Measurements from ENCODE around the gene RPS19BP1.

Gene RPS19BP1

GRCh38 chr22:39558950-39559349, 26.4 kb upstream of the RPS19BP1 start:
- DNase-seq = no peak

GRCh38 chr22:39558254-39558727, 25.7 kb upstream of the RPS19BP1 start:
- no peak for DNase-seq

DNA sequence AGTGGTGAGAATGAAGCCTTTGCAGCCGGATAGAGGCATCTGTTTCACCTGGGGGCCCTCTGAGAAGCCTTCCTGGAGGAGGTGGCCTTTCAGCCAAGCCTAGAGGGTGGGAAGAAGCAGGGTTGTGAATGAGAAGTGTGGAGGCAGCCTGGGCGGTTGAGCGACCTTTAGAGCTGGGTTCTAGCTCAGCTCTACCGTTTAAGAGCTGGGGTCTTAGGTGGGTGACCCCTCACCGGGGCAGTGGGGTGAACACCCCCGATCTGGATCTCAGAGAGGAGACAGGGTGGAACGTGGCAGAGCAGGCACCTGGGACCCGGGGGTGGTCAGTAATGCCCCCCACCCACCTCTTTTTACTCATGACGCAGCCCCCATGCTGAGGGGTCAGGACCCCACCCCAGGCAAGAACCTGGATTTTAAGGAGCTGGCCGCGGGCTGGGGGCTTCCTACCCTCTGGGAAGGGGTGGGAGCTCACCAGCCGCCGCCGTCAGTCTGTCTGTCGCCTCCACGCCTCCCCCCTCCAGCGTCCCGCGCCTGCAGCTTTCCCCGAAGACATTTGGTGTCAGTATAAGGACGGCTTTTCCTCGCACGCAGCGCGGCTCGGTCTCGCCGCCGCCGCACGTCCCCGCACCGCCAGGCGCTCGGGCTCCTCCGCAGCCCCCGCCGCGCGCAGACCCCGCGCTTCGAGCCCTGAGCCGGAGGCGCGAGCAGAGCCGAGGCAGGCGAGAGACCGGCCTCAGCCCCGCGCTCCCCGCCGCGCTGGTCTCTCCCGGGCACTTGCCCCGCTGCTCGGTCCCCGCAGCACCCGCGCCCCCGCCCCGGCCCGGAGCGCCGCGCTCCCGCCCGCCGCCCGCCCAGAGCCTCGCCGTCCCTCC, 24.7 kb upstream of the RPS19BP1 start:
- DNase-seq = peak; percentile 65

DNA sequence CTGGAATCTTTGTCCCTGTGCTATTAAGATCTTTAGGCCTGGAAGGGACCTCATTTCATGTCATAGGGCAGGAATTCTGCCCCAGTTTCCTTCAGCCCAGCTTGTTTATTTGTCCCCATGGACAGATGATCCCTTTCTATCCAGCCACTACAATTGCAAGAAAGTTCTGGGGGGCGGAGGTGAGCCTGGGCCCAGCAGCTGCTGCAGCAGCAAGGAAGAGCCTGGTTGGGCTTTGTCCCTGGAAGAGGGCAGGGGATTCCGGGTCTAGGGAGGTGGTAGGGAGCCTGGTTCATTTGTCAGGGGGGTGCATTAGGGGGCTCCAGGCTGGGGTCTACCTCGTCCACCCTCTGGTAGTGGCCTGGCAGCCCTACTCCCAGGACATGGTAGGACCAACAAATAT, 21.6 kb upstream of the RPS19BP1 start:
- no peak for DNase-seq

DNA sequence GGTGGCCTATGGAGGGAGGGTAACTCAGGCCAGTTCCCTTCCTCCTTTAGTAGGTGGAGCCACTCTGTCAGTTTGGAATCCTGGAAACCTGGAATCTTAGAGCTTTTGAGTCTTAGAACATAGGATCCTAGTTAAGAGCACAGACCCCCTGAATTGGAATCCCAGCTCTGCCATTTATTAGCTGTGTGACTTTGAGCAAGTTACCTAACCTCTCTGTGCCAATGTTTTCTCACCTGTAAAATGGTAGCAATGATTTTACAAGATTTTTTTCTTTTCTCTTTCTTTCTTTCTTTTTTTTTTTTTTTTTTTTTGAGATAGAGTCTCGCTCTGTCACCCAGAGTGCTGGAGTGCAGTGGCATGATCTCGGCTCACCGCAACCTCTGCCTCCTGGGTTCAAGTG, 20.9 kb upstream of the RPS19BP1 start:
- no peak for DNase-seq

DNA sequence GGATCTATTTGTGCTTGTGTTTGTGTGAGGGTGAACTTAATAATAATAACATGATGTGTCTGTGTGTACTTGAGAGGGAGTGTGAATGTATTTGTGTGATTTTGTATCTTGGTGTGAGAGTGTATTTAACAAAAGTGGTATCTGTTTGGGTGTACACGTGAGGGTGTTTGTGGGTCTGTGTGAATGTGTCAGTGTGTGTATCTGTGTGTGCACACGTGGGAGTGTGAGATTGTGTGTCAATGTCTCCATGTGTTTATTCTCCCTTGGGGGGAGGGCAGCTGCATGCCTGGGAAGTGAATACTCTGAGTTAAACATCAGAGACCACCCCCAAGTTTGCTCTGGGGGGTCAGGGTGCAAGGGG, 15.0 kb upstream of the RPS19BP1 start:
- DNase-seq = no peak

DNA sequence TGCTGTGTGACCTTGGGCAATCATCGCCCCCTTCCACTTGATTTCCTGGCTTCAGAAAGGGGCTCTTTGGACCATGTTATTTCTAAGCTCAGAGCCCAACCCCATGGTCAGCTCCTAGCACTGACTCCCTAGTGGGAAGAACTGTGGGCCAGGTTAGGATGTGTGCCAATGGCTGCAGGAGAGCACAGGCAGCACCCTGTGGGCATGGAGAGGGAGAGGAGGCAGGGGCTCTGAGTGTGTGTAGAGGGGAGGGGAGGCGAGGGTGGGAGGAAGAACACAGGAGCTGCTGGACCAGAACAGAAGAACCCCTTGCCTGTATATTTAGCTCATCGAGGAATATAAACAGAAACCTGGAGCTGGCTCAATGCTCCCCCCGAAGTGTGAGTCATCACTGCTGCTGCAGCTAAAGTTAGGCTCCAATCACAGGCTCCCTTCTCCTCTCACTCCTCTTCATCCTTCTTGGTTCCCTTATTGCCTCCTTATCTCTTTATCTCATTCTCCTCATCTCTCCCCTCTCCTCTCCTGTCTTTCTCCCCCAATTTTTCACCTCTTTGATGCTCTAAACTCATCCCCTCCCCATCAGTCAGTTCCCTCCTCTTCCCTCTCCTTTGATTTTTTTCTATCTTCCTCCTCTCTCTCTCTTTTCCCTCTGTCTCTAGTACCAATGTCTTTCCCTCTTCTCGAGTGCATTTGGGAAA, 14.5 kb upstream of the RPS19BP1 start:
- no peak for DNase-seq

DNA sequence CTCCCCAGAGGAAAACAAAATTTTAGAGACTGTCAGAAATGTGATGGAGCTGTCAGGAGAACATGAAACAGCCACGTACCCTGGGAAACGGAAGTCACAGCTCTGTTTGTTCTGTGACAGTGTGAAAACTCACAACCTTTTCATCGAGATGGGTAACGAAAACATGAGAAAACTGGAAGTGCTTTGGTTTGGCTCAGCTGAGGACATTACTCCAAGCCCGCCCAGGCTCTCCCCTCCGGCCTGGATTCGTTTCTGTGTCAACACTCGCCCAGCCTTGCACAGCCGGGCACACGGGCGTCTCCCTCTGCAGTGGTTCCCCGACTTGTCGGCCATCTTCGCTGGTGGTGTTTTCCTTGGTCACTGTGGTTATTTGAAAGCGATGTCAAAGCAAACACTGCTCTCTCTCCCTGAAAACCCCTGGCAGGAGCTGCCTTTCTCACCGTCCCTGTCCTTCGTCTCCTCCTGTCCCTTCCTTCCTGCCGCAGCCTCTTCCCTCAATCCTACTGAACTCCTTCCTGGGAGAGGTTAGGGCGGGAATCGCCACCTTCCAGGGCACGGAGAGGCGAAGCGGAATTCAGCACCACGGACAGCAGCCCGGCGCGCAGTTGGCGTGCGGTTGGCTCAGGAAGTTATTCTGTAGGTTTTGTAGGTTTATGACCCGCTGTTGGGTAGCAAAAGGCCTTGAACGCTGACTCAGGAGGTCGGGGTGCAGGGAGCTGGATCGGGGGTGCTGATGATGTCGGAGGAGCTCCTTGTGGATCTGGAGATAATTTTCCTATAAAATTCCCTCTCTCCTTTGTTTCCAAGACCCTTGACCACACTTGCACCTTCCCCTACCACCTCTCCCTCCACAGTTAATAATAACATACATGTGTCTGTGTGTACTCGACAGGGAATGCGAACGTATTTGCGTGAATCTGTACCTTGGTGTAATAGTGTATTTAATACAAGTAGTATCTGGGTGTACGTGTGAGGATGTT, 13.1 kb upstream of the RPS19BP1 start:
- peak; percentile 77 for DNase-seq

DNA sequence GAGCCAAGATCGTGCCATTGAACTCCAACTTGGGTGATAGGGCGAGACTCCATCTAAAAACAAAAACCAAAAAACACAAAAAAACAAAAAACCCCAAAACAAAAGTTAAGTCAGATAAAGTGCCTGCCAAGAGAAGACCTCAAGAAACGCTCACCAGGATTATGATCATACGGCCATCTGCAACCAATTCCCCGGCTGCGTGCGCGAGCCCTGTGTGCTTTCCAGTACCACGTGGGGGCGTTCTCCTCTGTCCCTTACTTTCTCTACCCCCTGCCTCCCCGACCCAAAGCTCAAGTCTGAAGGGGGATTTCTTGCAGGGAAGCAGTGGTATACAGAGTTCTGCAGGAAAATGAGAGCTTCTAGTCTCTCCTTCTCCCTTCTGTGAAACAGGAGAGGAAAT, 10.5 kb upstream of the RPS19BP1 start:
- peak; percentile 45 for DNase-seq

DNA sequence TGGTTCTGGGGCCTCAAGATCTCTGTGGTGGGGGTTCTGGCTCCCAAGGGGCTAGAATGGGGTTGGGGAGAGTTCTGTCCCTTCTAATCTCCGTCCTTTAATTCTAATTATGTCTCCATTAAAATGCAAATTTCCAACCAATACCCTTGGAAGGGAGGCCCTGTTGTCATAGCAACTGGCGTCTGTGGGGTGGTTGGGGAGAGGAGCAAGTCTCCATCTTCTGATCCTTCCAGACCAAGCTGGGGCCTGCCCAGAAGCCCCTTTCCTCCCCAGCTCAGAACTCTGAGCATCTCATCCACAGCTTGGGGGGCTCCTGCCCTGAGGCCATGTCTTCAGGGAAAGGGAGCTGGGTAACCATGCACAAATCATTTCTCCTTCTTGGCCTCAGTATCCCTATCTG, 5.4 kb upstream of the RPS19BP1 start:
- no peak for DNase-seq

GRCh38 chr22:39536711-39537110, 4.2 kb upstream of the RPS19BP1 start:
- DNase-seq = no peak

GRCh38 chr22:39535831-39536449, 3.4 kb upstream of the RPS19BP1 start:
- no peak for DNase-seq

GRCh38 chr22:39535357-39535725, 2.8 kb upstream of the RPS19BP1 start:
- DNase-seq = no peak

- peak; percentile 89 for DNase-seq
Measured at GRCh38 chr22:39534591-39535356, 2.2 kb upstream of the RPS19BP1 start.

- DNase-seq = no peak
Measured at GRCh38 chr22:39534092-39534506, 1.6 kb upstream of the RPS19BP1 start.

GRCh38 chr22:39530692-39531331, 1.7 kb downstream of the RPS19BP1 start:
- peak; percentile 48 for DNase-seq

DNA sequence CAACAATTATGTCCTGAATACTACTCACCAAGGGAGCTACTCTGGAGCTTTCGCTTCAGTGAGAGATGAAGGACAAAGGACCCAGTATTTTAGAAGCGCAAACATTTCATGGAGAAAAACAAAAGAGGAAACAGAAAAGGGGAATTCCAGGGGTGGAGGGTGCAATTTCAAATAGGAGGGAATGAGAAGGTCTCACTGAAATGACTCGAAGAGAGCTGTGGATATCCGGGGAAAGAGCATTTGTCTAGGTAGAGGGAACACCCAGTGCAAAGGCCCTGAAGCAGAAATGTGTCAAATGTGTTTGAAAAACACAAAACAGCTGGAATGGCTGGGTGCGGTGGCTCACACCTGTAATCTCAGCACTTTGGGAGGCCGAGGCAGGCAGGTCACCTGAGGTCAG, 2.4 kb downstream of the RPS19BP1 start:
- no peak for DNase-seq

- DNase-seq = no peak
Measured at GRCh38 chr22:39529487-39529851, 3.1 kb downstream of the RPS19BP1 start.

DNA sequence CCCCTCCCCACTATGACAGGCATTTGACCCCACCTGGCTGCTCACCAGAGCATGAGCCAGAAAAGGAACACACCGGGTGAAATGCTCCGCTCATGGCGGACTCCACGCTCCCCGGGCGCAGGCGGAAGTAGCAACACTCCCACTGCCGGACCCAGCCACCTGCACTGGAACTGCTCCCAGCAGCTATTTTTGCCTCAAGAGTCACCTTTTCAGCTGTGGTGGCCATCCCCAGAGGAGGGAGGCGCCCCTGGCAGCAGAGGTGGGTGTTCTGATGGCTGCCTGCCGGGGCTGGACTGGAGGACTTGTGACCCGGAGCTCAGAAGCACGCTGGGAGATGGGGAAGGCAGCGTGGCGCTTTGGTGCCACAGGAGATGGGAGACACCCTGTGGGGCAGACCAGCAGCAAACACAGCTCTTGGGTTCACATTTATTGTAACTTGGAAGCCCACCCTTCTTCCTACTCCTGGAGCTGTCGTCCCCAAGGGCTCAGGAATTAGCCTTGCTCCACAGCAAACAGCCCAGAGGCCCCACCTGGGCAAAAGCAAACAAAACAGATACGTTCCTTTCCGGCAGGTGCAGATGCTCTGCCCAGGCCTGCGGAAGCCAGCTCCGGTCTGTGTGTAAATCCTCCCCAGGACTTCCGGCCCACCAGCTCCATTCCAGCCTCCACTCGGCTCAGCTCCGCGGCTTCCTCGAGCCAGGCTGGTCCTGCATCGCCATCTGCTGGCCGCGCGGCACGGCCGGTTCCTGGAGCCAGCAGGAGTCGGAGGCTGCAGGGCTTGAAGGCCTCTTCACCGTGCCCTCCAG, 3.7 kb downstream of the RPS19BP1 start:
- peak; percentile 93 for DNase-seq

GRCh38 chr22:39528080-39528661, 4.4 kb downstream of the RPS19BP1 start:
- no peak for DNase-seq

Data from stimulated activated CD4-positive, alpha-beta T cell treated with anti-CD3 and anti-CD28 coated beads, Interleukin-15, amount 100 ng/mL, for 24 hours (primary cell).